K562 (cell line): ENCODE measurements around the gene ASXL2. TPM values are rescaled to one million over a fixed set of nuclear protein-coding genes. Genes with fewer than 3 reads are reported as not detected.

ENCODE experiments used
- ATAC-seq: fragments of 200-7000 bp; cut with Tn5 transposase; 3 replicates; pipeline ENCODE4 v1.9.1; 2020; ENCODE audit warnings: moderate library complexity
- BruUV-seq: library from RNA; stranded (reverse); fragments of 400-500 nt; replicated peaks from 2 replicates; lab custom pipeline; 2021; lab: Mats Ljungman, UMichigan
- CTCF ChIA-PET: fragments of 300-600 bp; formaldehyde crosslinking; extraction: SDS; loops from one replicate; lab custom pipeline; 2021; ENCODE audit warnings: low intra/inter-chr PET ratio; lab: Yijun Ruan, JAX
- POLR2A ChIA-PET: fragments of 300-600, 350-650 bp; sonication (Branson Sonifier 250); formaldehyde crosslinking; extraction: SDS; loops from one replicate; lab custom pipeline; 2021; ENCODE audit warnings: antibody characterized with exemption, inconsistent platforms; lab: Yijun Ruan, JAX
- DNase-seq, 4 experiments: peaks; one replicate each; pipeline versions ENCODE4 v3.0.0 to v3.0.0-alpha.2; 2011 to 2018; ENCODE audit warnings: low spot score in 3 of 4, mixed read lengths in 3 of 4; ENCODE audit errors: extremely low read depth in 1 of 4
- FAIRE-seq: peaks from 2 replicates; lab custom pipeline; 2011; peaks lifted over from hg19 to GRCh38; lab: Jason Lieb, UNC
- H2AFZ ChIP-seq: 2 replicates; pipeline ENCODE4 v1.6.0; 2011; ENCODE audit warnings: low read depth, low read length, control low read depth, inconsistent platforms
- H3K27ac ChIP-seq: fragments of 200-600 bp; 3 replicates; pipeline ENCODE4 v1.8.0; 2011; ENCODE audit warnings: low read depth, mild to moderate bottlenecking, control low read depth, inconsistent platforms, low read length, moderate library complexity, mixed read lengths; ENCODE audit errors: extremely low read depth
- H3K27me3 ChIP-seq, 2 experiments: fragments of 300-600 bp in 1 of 2; 2 replicates in 1 of 2; 3 replicates in 1 of 2; pipeline versions ENCODE4 v1.6.0 to v1.8.0; 2011; ENCODE audit warnings: inconsistent platforms in 2 of 2, low read length in 2 of 2, mild to moderate bottlenecking in 1 of 2, mixed read lengths in 1 of 2, moderate library complexity in 1 of 2; ENCODE audit not compliant: control insufficient read depth in 2 of 2, insufficient read depth in 2 of 2
- H3K36me3 ChIP-seq: fragments of 300-600 bp; 3 replicates; pipeline ENCODE4 v1.8.0; 2011; ENCODE audit warnings: mild to moderate bottlenecking, low read length, inconsistent platforms; ENCODE audit not compliant: control insufficient read depth, insufficient read depth
- H3K4me1 ChIP-seq, 2 experiments: fragments of 200-600 bp in 1 of 2; replicated peaks in 1 of 2; 2 replicates in 1 of 2; 3 replicates in 1 of 2; pipeline versions ENCODE4 v1.5.1 to v1.8.0; 2011; ENCODE audit warnings: inconsistent platforms in 2 of 2, low read length in 2 of 2, mild to moderate bottlenecking in 1 of 2, mixed read lengths in 1 of 2, moderate library complexity in 1 of 2; ENCODE audit not compliant: control insufficient read depth in 2 of 2, insufficient read depth in 2 of 2
- H3K4me2 ChIP-seq: 2 replicates; pipeline ENCODE4 v1.6.1; 2011; ENCODE audit warnings: low read length, control low read depth, inconsistent platforms, mixed read lengths; ENCODE audit not compliant: insufficient read depth
- H3K4me3 ChIP-seq: fragments of 200-600 bp; sonication (generic), shearing (Covaris generic); 2 replicates; pipeline ENCODE4 v1.5.1; 2016; ENCODE audit warnings: control low read depth, inconsistent platforms
- H3K79me2 ChIP-seq: fragments of 200-600 bp; 3 replicates; pipeline ENCODE4 v1.8.0; 2011; ENCODE audit warnings: low read length, inconsistent platforms; ENCODE audit not compliant: control insufficient read depth, insufficient read depth
- H3K9ac ChIP-seq, 2 experiments: 2 replicates each; pipeline versions ENCODE4 v1.6.0 to v1.6.1; 2011; ENCODE audit warnings: low read depth in 2 of 2, low read length in 2 of 2, control low read depth in 1 of 2, inconsistent platforms in 1 of 2, mild to moderate bottlenecking in 1 of 2, mixed read lengths in 1 of 2; ENCODE audit not compliant: insufficient read depth in 1 of 2
- H3K9me1 ChIP-seq: one replicate; pipeline ENCODE4 v1.6.0; 2011; ENCODE audit warnings: inconsistent platforms, mild to moderate bottlenecking, low read length, moderate library complexity; ENCODE audit not compliant: control insufficient read depth, insufficient read depth
- H3K9me3 ChIP-seq: replicated peaks from 2 replicates; pipeline ENCODE4 v1.5.1; 2011; ENCODE audit warnings: low read depth, low read length, inconsistent platforms; ENCODE audit not compliant: control insufficient read depth, insufficient read depth
- H4K20me1 ChIP-seq: replicated peaks from 2 replicates; pipeline ENCODE4 v1.6.1; 2011; ENCODE audit warnings: low read length, inconsistent platforms, mixed read lengths; ENCODE audit not compliant: control insufficient read depth, insufficient read depth
- GMEB1 ChIP-seq: fragments of 250-450 bp; sonication (Bioruptor Pico); IDR thresholded peaks from 2 replicates; pipeline ENCODE4 v1.4.0; 2020; ENCODE audit warnings: mild to moderate bottlenecking
- IRF2 ChIP-seq: sonication (generic); formaldehyde crosslinking; IDR thresholded peaks from 2 replicates; pipeline ENCODE4 v1.8.1; 2022; ENCODE audit warnings: mild to moderate bottlenecking, missing genetic modification reagents
- MTA2 ChIP-seq: fragments of 450-650 bp; IDR thresholded peaks from 2 replicates; pipeline ENCODE4 v1.6.1; 2016; ENCODE audit warnings: low read depth
- PATZ1 ChIP-seq: fragments of 250-450 bp; sonication (Bioruptor Pico); IDR thresholded peaks from 2 replicates; pipeline ENCODE4 v1.5.0; 2020; ENCODE audit warnings: mild to moderate bottlenecking, borderline replicate concordance
- POLR2AphosphoS5 ChIP-seq: IDR thresholded peaks from 2 replicates; pipeline ENCODE4 v1.6.1; 2011; ENCODE audit warnings: mild to moderate bottlenecking, low read depth, low read length, moderate library complexity; ENCODE audit not compliant: control insufficient read depth, insufficient read depth
- ZBTB2 ChIP-seq: fragments of 450-650 bp; IDR thresholded peaks from 2 replicates; pipeline ENCODE4 v1.6.1; 2016; ENCODE audit warnings: antibody characterized with exemption
- ZNF354B ChIP-seq: fragments of 250-450 bp; sonication (Bioruptor Pico); IDR thresholded peaks from 2 replicates; pipeline ENCODE4 v1.4.0; 2020
- ZNF408 ChIP-seq: fragments of 250-450 bp; sonication (Bioruptor Pico); IDR thresholded peaks from 2 replicates; pipeline ENCODE4 v1.4.0; 2020; ENCODE audit warnings: low read depth, mild to moderate bottlenecking, moderate library complexity
- ZNF707 ChIP-seq: fragments of 250-450 bp; sonication (Bioruptor Pico); conservative IDR thresholded peaks from 2 replicates; pipeline ENCODE4 v1.8.0; 2022; ENCODE audit warnings: inconsistent platforms, mild to moderate bottlenecking, moderate library complexity
- WGBS: fragments of 100-300 bp; shearing (Covaris generic); methylation state at CpG from one replicate; pipeline ENCODE4 v1.1.6; 2016; ENCODE audit warnings: low coverage, mixed read lengths; ENCODE audit not compliant: insufficient coverage; ENCODE audit errors: missing lambda C conversion rate; 5-methylcytosine and 5-hydroxymethylcytosine counted together
- in situ Hi-C: fragments of 300-500 bp; cut with MboI; formaldehyde crosslinking; loops from 4 replicates; pipeline ENCODE4 v1.15.0; 2018; ENCODE audit warnings: inconsistent platforms, mixed read lengths
- intact Hi-C: fragments of 100-400 bp; cut with micrococcal nuclease; formaldehyde crosslinking; loops from 2 replicates; pipeline ENCODE4 v1.14.2; 2022
- polyA plus RNA-seq, 8 experiments: library from polyadenylated mRNA; depleted of rRNA in 4 of 8; stranded (reverse) in 5 of 8; unstranded in 3 of 8; fragments of >200 nt; fragmentation: Nextera tagmentation in 2 of 8; fragmentation: Illumina TruSeq in 1 of 8; extraction: Ambion mirVana in 2 of 8; extraction: Trizol in 1 of 8; gene quantifications; 2 replicates each; pipeline versions ENCODE4 v1.2.1 to v1.2.3, GENCODE V29; 2011 to 2014; ENCODE audit warnings: inconsistent platforms in 1 of 8, missing spikeins in 1 of 8
- total RNA-seq, 7 experiments: library from RNA; depleted of rRNA in 6 of 7; stranded (reverse); fragments of >200 nt in 6 of 7; fragmentation: Illumina TruSeq in 2 of 7; extraction: Trizol in 2 of 7; gene quantifications; 2 replicates each; pipeline versions ENCODE4 v1.2.1 to v1.2.3, GENCODE V29; 2011 to 2021; ENCODE audit warnings: low replicate concordance in 1 of 7
- TF ChIP-seq, protein P1 (sequence below): fragments of 250-450 bp; sonication (Bioruptor Pico); IDR thresholded peaks from 2 replicates; pipeline ENCODE4 v1.8.0; 2022; ENCODE audit warnings: moderate library complexity, mild to moderate bottlenecking, inconsistent platforms
- TF ChIP-seq, protein P2 (sequence below): fragments of 200-800 bp; sonication (Bioruptor generic); IDR thresholded peaks from 2 replicates; pipeline ENCODE4 v1.6.1; 2016; ENCODE audit warnings: missing genetic modification characterization, missing compliant biosample characterization

Gene ASXL2
- total and polyA plus RNA-seq, 9 of the 15 experiments (the other 6 are each of a cell fraction or from before 2014, with no cell fraction given) = 2.2 to 25.9 (median 9.0) TPM

- Histone ChIP-seq H3K36me3 (peaks cover 6% of the 10 kb centered on the region; the same call in 1 of the 3 replicates), H3K9me1 (no peaks in the 10 kb centered on the region), H3K79me2 (peaks cover 89% of the 10 kb centered on the region), H3K9me3 (no peaks in the 10 kb centered on the region), H4K20me1 (no peaks in the 10 kb centered on the region), H3K27ac (no peak overlapping the region), H3K4me2 (no peak overlapping the region), H2AFZ (no peak overlapping the region), H3K9ac (no peak overlapping the region; a peak in 1 of 4 replicates), H3K27me3 (no peaks in the 10 kb centered on the region), H3K4me1 (peaks cover 17 to 22% of the 10 kb centered on the region in 2 experiments), H3K4me3 (no peak overlapping the region)
- ATAC-seq (no peak), DNase-seq (no peak), FAIRE-seq (no peak)
- in situ Hi-C loops = no loop called here
- 73% methylated on average over 3 of the region's 3 CpGs for WGBS
- ChIA-PET CTCF (no interaction called here), POLR2A (interaction anchor here (0.7 to 2.7 kb wide), 6 partner anchors 11 to 43 kb away, joined by 3 to 10 read pairs (median 6); partner anchors contain the start of gene ASXL2)
- no TSS peak for BruUV-seq
- intact Hi-C loops = no loop called here
- no peak for TF ChIP-seq POLR2AphosphoS5
- no peak for TF ChIP-seq ZBTB2
- TF ChIP-seq ZNF354B (CRISPR knock-in tag) = no peak
- no peak for TF ChIP-seq ZNF408 (CRISPR knock-in tag)
- no peak for TF ChIP-seq MTA2
- TF ChIP-seq, protein P1, sequence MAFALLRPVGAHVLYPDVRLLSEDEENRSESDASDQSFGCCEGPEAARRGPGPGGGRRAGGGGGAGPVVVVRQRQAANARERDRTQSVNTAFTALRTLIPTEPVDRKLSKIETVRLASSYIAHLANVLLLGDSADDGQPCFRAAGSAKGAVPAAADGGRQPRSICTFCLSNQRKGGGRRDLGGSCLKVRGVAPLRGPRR = no peak
- no peak for TF ChIP-seq GMEB1 (CRISPR knock-in tag)
- TF ChIP-seq, protein P2, sequence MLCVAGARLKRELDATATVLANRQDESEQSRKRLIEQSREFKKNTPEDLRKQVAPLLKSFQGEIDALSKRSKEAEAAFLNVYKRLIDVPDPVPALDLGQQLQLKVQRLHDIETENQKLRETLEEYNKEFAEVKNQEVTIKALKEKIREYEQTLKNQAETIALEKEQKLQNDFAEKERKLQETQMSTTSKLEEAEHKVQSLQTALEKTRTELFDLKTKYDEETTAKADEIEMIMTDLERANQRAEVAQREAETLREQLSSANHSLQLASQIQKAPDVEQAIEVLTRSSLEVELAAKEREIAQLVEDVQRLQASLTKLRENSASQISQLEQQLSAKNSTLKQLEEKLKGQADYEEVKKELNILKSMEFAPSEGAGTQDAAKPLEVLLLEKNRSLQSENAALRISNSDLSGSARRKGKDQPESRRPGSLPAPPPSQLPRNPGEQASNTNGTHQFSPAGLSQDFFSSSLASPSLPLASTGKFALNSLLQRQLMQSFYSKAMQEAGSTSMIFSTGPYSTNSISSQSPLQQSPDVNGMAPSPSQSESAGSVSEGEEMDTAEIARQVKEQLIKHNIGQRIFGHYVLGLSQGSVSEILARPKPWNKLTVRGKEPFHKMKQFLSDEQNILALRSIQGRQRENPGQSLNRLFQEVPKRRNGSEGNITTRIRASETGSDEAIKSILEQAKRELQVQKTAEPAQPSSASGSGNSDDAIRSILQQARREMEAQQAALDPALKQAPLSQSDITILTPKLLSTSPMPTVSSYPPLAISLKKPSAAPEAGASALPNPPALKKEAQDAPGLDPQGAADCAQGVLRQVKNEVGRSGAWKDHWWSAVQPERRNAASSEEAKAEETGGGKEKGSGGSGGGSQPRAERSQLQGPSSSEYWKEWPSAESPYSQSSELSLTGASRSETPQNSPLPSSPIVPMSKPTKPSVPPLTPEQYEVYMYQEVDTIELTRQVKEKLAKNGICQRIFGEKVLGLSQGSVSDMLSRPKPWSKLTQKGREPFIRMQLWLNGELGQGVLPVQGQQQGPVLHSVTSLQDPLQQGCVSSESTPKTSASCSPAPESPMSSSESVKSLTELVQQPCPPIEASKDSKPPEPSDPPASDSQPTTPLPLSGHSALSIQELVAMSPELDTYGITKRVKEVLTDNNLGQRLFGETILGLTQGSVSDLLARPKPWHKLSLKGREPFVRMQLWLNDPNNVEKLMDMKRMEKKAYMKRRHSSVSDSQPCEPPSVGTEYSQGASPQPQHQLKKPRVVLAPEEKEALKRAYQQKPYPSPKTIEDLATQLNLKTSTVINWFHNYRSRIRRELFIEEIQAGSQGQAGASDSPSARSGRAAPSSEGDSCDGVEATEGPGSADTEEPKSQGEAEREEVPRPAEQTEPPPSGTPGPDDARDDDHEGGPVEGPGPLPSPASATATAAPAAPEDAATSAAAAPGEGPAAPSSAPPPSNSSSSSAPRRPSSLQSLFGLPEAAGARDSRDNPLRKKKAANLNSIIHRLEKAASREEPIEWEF (CRISPR knock-in tag) = no peak
- no peak for TF ChIP-seq ZNF707 (CRISPR knock-in tag)
- TF ChIP-seq PATZ1 = no peak
- TF ChIP-seq IRF2 (CRISPR knock-in tag) = no peak
These were observed 23.2 kb downstream of the ASXL2 start for GRCh38 chr2:25855065-25855464.
